H1 (cell line): ENCODE measurements around the gene TBC1D3K. TPM values are rescaled to one million over a fixed set of nuclear protein-coding genes. Genes with fewer than 3 reads are reported as not detected.
"Not testable (repeated sequence)": the region's sequence is repeated elsewhere in the genome, so short reads cannot be mapped to it uniquely, and the experiment has no call there.

ENCODE experiments used
- CTCF ChIA-PET: fragments of 300-600 bp; sonication (Branson Sonifier 250); formaldehyde crosslinking; loops from one replicate; lab custom pipeline; 2021; ENCODE audit not compliant: partially characterized antibody; lab: Charles Lee
- POLR2A ChIA-PET: fragments of 300-600 bp; sonication (Branson Sonifier 250); formaldehyde crosslinking; loops from one replicate; lab custom pipeline; 2021; ENCODE audit warnings: inconsistent platforms; ENCODE audit not compliant: partially characterized antibody; lab: Charles Lee
- DNase-seq, 2 experiments: peaks; one replicate each; pipeline versions ENCODE4 v3.0.0 to v3.0.0-alpha.2; 2010 to 2022; ENCODE audit warnings: low spot score in 2 of 2, low read depth in 1 of 2, mixed read lengths in 1 of 2
- FAIRE-seq: peaks from 2 replicates; lab custom pipeline; 2011; peaks lifted over from hg19 to GRCh38; lab: Jason Lieb, UNC
- H2AFZ ChIP-seq: 2 replicates; pipeline ENCODE4 v1.8.1; 2012; ENCODE audit warnings: low read length, inconsistent platforms
- H2AK5ac ChIP-seq: 2 replicates; pipeline ENCODE4 v1.6.1; 2013; ENCODE audit warnings: low read depth, low read length
- H2BK120ac ChIP-seq: replicated peaks from 2 replicates; pipeline ENCODE3; 2013; ENCODE audit warnings: low read depth, low read length, inconsistent platforms
- H2BK12ac ChIP-seq: 2 replicates; pipeline ENCODE4 v1.6.1; 2013; ENCODE audit warnings: low read depth, low read length
- H2BK15ac ChIP-seq: 2 replicates; pipeline ENCODE4 v1.6.1; 2013; ENCODE audit warnings: low read length
- H2BK20ac ChIP-seq: 2 replicates; pipeline ENCODE4 v1.6.1; 2013; ENCODE audit warnings: low read length
- H2BK5ac ChIP-seq: 2 replicates; pipeline ENCODE4 v1.6.1; 2013; ENCODE audit warnings: low read depth, low read length
- H3K14ac ChIP-seq: 2 replicates; pipeline ENCODE4 v1.6.1; 2013; ENCODE audit warnings: inconsistent platforms; ENCODE audit not compliant: insufficient read length
- H3K18ac ChIP-seq: 2 replicates; pipeline ENCODE4 v1.6.1; 2013; ENCODE audit warnings: low read length; ENCODE audit errors: extremely low read depth
- H3K23ac ChIP-seq: 2 replicates; pipeline ENCODE4 v1.6.1; 2013; ENCODE audit warnings: inconsistent platforms; ENCODE audit not compliant: insufficient read length
- H3K23me2 ChIP-seq: 2 replicates; pipeline ENCODE4 v1.6.1; 2013; ENCODE audit warnings: low read depth, low read length
- H3K27ac ChIP-seq: 2 replicates; pipeline ENCODE4 v1.6.1; 2011; ENCODE audit warnings: low read depth, low read length, inconsistent platforms
- H3K27me3 ChIP-seq, 4 experiments: replicated peaks in 1 of 4; 1 replicate in 1 of 4; 2 replicates in 3 of 4; pipeline versions ENCODE4 v1.6.1 to v1.8.1; 2011 to 2013; ENCODE audit warnings: low read length in 3 of 4, mild to moderate bottlenecking in 3 of 4, inconsistent platforms in 2 of 4, mixed read lengths in 2 of 4, moderate library complexity in 1 of 4; ENCODE audit not compliant: control insufficient read depth in 3 of 4, insufficient read depth in 3 of 4; ENCODE audit errors: extremely low read depth in 1 of 4
- H3K36me3 ChIP-seq, 4 experiments: 2 replicates each; pipeline versions ENCODE4 v1.6.1 to v1.8.1; 2011 to 2013; ENCODE audit warnings: mild to moderate bottlenecking in 4 of 4, low read length in 3 of 4, moderate library complexity in 2 of 4, control low read depth in 1 of 4, inconsistent platforms in 1 of 4; ENCODE audit not compliant: insufficient read depth in 4 of 4, control insufficient read depth in 2 of 4
- H3K4ac ChIP-seq: replicated peaks from 2 replicates; pipeline ENCODE3; 2013; ENCODE audit warnings: low read length, low read depth, mixed read lengths, inconsistent platforms; ENCODE audit not compliant: insufficient read length
- H3K4me1 ChIP-seq, 4 experiments: replicated peaks in 1 of 4; 1 replicate in 1 of 4; 2 replicates in 3 of 4; pipeline versions ENCODE4 v1.6.1 to v1.8.1; 2011 to 2013; ENCODE audit warnings: low read length in 3 of 4, inconsistent platforms in 2 of 4, mixed read lengths in 1 of 4; ENCODE audit not compliant: insufficient read depth in 4 of 4, control insufficient read depth in 3 of 4
- H3K4me2 ChIP-seq, 2 experiments: 2 replicates each; pipeline versions ENCODE4 v1.6.1 to v1.8.1; 2011 to 2013; ENCODE audit warnings: low read depth in 2 of 2, low read length in 2 of 2, control low read depth in 1 of 2, inconsistent platforms in 1 of 2, mild to moderate bottlenecking in 1 of 2; ENCODE audit not compliant: insufficient read depth in 1 of 2
- H3K4me3 ChIP-seq, 4 experiments: fragments of 200-600, 300-600 bp in 1 of 4; sonication (generic), shearing (Covaris generic), sonication (Bioruptor Twin) in 1 of 4; 2 replicates each; pipeline versions ENCODE4 v1.5.1 to v1.8.1; 2011 to 2016; ENCODE audit warnings: low read length in 4 of 4, low read depth in 3 of 4, control low read depth in 2 of 4, inconsistent platforms in 2 of 4, mild to moderate bottlenecking in 2 of 4, mixed read lengths in 1 of 4, moderate library complexity in 1 of 4; ENCODE audit not compliant: insufficient read depth in 2 of 4; ENCODE audit errors: extremely low read depth in 1 of 4
- H3K56ac ChIP-seq: replicated peaks from 2 replicates; pipeline ENCODE3; 2013; ENCODE audit warnings: low read depth, mild to moderate bottlenecking, mixed read lengths, low read length, inconsistent platforms; ENCODE audit not compliant: insufficient read length
- H3K79me1 ChIP-seq: 2 replicates; pipeline ENCODE4 v1.6.1; 2013; ENCODE audit warnings: low read depth, low read length, control low read depth
- H3K79me2 ChIP-seq, 2 experiments: 2 replicates each; pipeline versions ENCODE4 v1.6.1 to v1.8.1; 2012 to 2013; ENCODE audit warnings: low read length in 2 of 2, mild to moderate bottlenecking in 2 of 2, inconsistent platforms in 1 of 2; ENCODE audit not compliant: insufficient read depth in 2 of 2, control insufficient read depth in 1 of 2
- H3K9ac ChIP-seq, 4 experiments: replicated peaks in 1 of 4; 1 replicate in 1 of 4; 2 replicates in 3 of 4; pipeline versions ENCODE4 v1.6.1 to v1.8.1; 2011 to 2013; ENCODE audit warnings: low read depth in 3 of 4, low read length in 3 of 4, control low read depth in 2 of 4, mild to moderate bottlenecking in 2 of 4, moderate library complexity in 2 of 4, inconsistent platforms in 1 of 4; ENCODE audit errors: extremely low read depth in 1 of 4
- H3K9me3 ChIP-seq, 2 experiments: 2 replicates each; pipeline versions ENCODE4 v1.6.1 to v1.8.1; 2012 to 2013; ENCODE audit warnings: mild to moderate bottlenecking in 2 of 2, moderate library complexity in 2 of 2, control low read depth in 1 of 2, inconsistent platforms in 1 of 2, low read depth in 1 of 2, low read length in 1 of 2, mixed read lengths in 1 of 2; ENCODE audit not compliant: insufficient read depth in 2 of 2
- H4K20me1 ChIP-seq, 2 experiments: replicated peaks in 1 of 2; 2 replicates each; pipeline versions ENCODE3 to v1.8.1; 2011 to 2013; ENCODE audit warnings: inconsistent platforms in 2 of 2, low read length in 2 of 2, mild to moderate bottlenecking in 1 of 2; ENCODE audit not compliant: insufficient read depth in 2 of 2, control insufficient read depth in 1 of 2
- H4K5ac ChIP-seq: 2 replicates; pipeline ENCODE4 v1.6.1; 2013; ENCODE audit warnings: low read length, low read depth, mixed read lengths, inconsistent platforms; ENCODE audit not compliant: insufficient read length
- H4K8ac ChIP-seq: 2 replicates; pipeline ENCODE4 v1.8.0; 2013; ENCODE audit warnings: mild to moderate bottlenecking, moderate library complexity, low read length, inconsistent platforms; ENCODE audit not compliant: insufficient read depth; ENCODE audit errors: extremely low read depth
- H4K91ac ChIP-seq: replicated peaks from 2 replicates; pipeline ENCODE3; 2013; ENCODE audit warnings: low read length, mixed read lengths, inconsistent platforms; ENCODE audit not compliant: insufficient read length
- CEBPB ChIP-seq: IDR thresholded peaks from 2 replicates; pipeline ENCODE4 v1.6.1; 2012; ENCODE audit warnings: low read depth, low read length
- HDAC6 ChIP-seq: IDR thresholded peaks from one replicate; pipeline ENCODE4 v1.7.1; 2012; ENCODE audit warnings: low read depth, mild to moderate bottlenecking, inconsistent platforms, low read length, moderate library complexity
- KDM1A ChIP-seq: fragments of 200-600, 300-600 bp; sonication (generic); IDR thresholded peaks from 2 replicates; pipeline ENCODE4 v1.7.1; 2016; ENCODE audit warnings: mild to moderate bottlenecking, low read length, borderline replicate concordance
- SIRT6 ChIP-seq: IDR thresholded peaks from one replicate; pipeline ENCODE4 v1.7.1; 2012; ENCODE audit warnings: low read length, inconsistent platforms
- WGBS, 2 experiments: shearing (Covaris generic) in 1 of 2; methylation state at CpG; one replicate each; pipeline versions ENCODE4 v1.1.6 to v1.1.7; 2013 to 2015; ENCODE audit warnings: low lambda C conversion rate in 2 of 2, mixed read lengths in 2 of 2, inconsistent platforms in 1 of 2, low coverage in 1 of 2, missing lambda C conversion rate in 1 of 2; ENCODE audit not compliant: insufficient replicate concordance in 2 of 2, insufficient coverage in 1 of 2, insufficient read length in 1 of 2; ENCODE audit errors: extremely low coverage in 1 of 2, missing lambda C conversion rate in 1 of 2; 5-methylcytosine and 5-hydroxymethylcytosine counted together
- polyA plus RNA-seq, 7 experiments: library from polyadenylated mRNA; depleted of rRNA in 3 of 7; stranded (reverse) in 5 of 7; unstranded in 2 of 7; fragments of >200 nt in 5 of 7; fragments of 200-250 nt in 2 of 7; gene quantifications; 1 replicate in 5 of 7; 2 replicates in 1 of 7; 4 replicates in 1 of 7; pipeline versions ENCODE4 v1.2.1 to v1.2.3, GENCODE V29; 2011 to 2013; ENCODE audit warnings: missing spikeins in 2 of 7, mixed read lengths in 2 of 7
- total RNA-seq: library from RNA; stranded (reverse); fragmentation: NEBNext Ultra II Directional; extraction: Animal tissue kit (Norgen Biotek cat#: 25700); gene quantifications from 2 replicates; pipeline ENCODE4 v1.2.1, GENCODE V29; 2021

TBC1D3K gene
- total and polyA plus RNA-seq, 2 of the 8 experiments (the other 6 are each of a cell fraction or from before 2014, with no cell fraction given), result not detected

- H4K5ac ChIP-seq, result no peak overlapping the region
- no peak overlapping the region for H2BK120ac ChIP-seq
- no peak overlapping the region for H2BK20ac ChIP-seq
- H3K14ac ChIP-seq, result no peak overlapping the region
- no peak overlapping the region for H2BK12ac ChIP-seq
- no peaks in the 10 kb centered on the region for H3K27me3 ChIP-seq
- no peak for TF ChIP-seq HDAC6
- no peak for TF ChIP-seq SIRT6
- TF ChIP-seq KDM1A, result no peak
- peak; percentile 16; the same call in 1 of the 2 replicates for TF ChIP-seq CEBPB
- H3K79me2 ChIP-seq, result no peaks in the 10 kb centered on the region
- H4K91ac ChIP-seq, result no peak overlapping the region
- H3K4me3 ChIP-seq, result no peak overlapping the region
- H3K27ac ChIP-seq, result no peak overlapping the region
- FAIRE-seq (no peak), DNase-seq (no peak)
- H3K56ac ChIP-seq, result no peak overlapping the region
- H2BK5ac ChIP-seq, result no peak overlapping the region
- WGBS, 2 experiments, result 87% methylated on average over 2 of the region's 2 CpGs; no CpG with 5 or more reads in 1 of the 2 experiments
- H3K4me1 ChIP-seq, result no peaks in the 10 kb centered on the region
- H3K4ac ChIP-seq, result no peak overlapping the region
- H3K36me3 ChIP-seq, result no peaks in the 10 kb centered on the region
- no peak overlapping the region for H4K8ac ChIP-seq
- peaks cover 0 to 6% of the 10 kb centered on the region in 2 experiments; a peak in 2 of 4 replicates for H3K9me3 ChIP-seq
- CTCF ChIA-PET, result no interaction called here
- H3K4me2 ChIP-seq, result no peak overlapping the region
- H3K18ac ChIP-seq, result no peak overlapping the region
- no peaks in the 10 kb centered on the region for H3K79me1 ChIP-seq
- POLR2A ChIA-PET, result no interaction called here
- no peak overlapping the region for H3K23ac ChIP-seq
- H3K23me2 ChIP-seq, result no peaks in the 10 kb centered on the region
- no peak overlapping the region for H3K9ac ChIP-seq
- H2AFZ ChIP-seq, result no peak overlapping the region
- no peak overlapping the region for H2AK5ac ChIP-seq
- H2BK15ac ChIP-seq, result no peak overlapping the region
- H4K20me1 ChIP-seq, result no peaks in the 10 kb centered on the region
Observed at GRCh38 chr17:37888881-37889280, 35.3 kb upstream of the TBC1D3K start.

- CTCF ChIA-PET, H3K27ac ChIP-seq, H2BK5ac ChIP-seq, H3K23me2 ChIP-seq, H3K56ac ChIP-seq, H3K4me3 ChIP-seq, H2BK120ac ChIP-seq, H3K9ac ChIP-seq, H2AK5ac ChIP-seq, H2BK12ac ChIP-seq, POLR2A ChIA-PET, H3K14ac ChIP-seq, H3K4me2 ChIP-seq, H3K23ac ChIP-seq, H4K8ac ChIP-seq, H3K18ac ChIP-seq, H2AFZ ChIP-seq, H3K79me1 ChIP-seq, H3K9me3 ChIP-seq, H3K4ac ChIP-seq, FAIRE-seq, H4K91ac ChIP-seq, H3K27me3 ChIP-seq, H2BK20ac ChIP-seq, H2BK15ac ChIP-seq, H3K4me1 ChIP-seq, H3K79me2 ChIP-seq, H4K20me1 ChIP-seq, H4K5ac ChIP-seq, H3K36me3 ChIP-seq, DNase-seq: not testable (repeated sequence)
Observed at GRCh38 chr17:37896961-37897360, 27.3 kb upstream of the TBC1D3K start.
